Middle frontal gyrus (tissue), 1 donor: ENCODE data around the gene TADA2A.

ENCODE experiments used
- DNase-seq: peaks from one replicate; pipeline ENCODE4 v3.0.0-alpha.2; 2015; ENCODE audit warnings: low spot score; ENCODE audit errors: extremely low spot score

TADA2A gene

DNA sequence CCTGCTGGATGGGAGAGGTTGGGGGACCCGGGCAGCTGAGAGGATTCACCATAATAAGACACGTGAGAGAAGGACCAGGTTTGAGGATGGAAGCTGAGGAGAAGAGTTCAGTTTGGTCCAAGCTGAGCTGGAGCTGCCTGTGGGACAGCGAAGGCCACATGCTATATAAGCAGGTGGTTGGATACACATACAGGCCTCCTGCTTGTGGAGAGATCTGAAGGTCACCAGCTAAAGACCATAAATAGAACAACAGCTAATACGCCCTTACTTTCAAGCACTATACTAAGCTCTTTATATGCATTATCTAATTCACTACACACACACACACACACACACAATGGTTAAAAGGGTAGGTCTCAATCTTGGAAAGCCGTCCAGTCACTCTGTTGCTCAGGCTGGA lies 115.1 kb downstream of the TADA2A start:
- no peak for DNase-seq

GRCh38 chr17:37523715-37524219 lies 117.1 kb downstream of the TADA2A start:
- DNase-seq: no peak

- no peak for DNase-seq
Observed at GRCh38 chr17:37527249-37527851, 120.7 kb downstream of the TADA2A start.
